GM18508 (cell line): ENCODE data around the gene NAPB.
"Not testable (repeated sequence)": the region's sequence is repeated elsewhere in the genome, so short reads cannot be mapped to it uniquely, and the experiment has no call there.

Experiments used
- ATAC-seq: cut with Tn5 transposase; IDR thresholded peaks from one replicate; pipeline ENCODE4 v1.9.1; 2021; ENCODE audit warnings: moderate number of reproducible peaks; ENCODE audit not compliant: insufficient read depth, unreplicated experiment

NAPB gene

DNA sequence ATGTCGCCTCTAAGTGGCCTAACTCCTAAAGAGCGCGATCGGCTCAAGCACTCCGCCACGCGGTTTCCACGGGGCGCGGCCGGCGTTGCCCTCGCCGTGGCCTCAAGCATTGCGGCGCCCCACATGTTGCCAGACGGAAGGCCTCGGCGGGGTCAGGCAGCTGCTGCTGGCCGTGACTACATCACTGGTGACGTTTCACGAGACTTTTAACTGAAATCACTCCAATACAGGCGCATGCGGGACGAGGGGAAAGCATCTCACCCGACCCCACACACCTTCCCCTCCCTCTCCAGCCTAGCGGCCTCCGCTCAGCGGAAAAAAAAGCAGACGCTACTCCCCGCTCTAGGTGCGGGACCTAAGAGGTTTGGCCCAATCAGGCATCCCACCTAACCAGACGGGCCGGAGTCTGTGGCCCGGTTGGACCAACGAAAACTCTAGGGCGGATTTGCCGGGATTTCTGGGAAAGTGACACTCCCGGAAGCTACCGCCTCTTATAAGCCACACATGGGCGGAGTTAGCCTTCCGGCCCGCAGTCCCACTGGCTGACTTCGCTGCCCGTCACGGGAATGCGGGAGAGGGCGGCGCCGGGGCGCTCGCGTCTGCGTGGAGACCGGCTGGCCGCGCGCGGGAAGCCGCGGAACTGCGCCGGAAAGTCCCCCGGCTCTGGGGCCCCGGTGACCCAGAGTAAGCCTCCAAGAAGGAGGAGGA, 70.9 kb downstream of the NAPB start, which contains the start of gene NXT1:
TSS of gene NXT1 (plus strand) at position 596 of the 708 bp plus-strand sequence. CDS start 3,251 bp downstream, outside the sequence.
- peak; percentile 80 for ATAC-seq

DNA sequence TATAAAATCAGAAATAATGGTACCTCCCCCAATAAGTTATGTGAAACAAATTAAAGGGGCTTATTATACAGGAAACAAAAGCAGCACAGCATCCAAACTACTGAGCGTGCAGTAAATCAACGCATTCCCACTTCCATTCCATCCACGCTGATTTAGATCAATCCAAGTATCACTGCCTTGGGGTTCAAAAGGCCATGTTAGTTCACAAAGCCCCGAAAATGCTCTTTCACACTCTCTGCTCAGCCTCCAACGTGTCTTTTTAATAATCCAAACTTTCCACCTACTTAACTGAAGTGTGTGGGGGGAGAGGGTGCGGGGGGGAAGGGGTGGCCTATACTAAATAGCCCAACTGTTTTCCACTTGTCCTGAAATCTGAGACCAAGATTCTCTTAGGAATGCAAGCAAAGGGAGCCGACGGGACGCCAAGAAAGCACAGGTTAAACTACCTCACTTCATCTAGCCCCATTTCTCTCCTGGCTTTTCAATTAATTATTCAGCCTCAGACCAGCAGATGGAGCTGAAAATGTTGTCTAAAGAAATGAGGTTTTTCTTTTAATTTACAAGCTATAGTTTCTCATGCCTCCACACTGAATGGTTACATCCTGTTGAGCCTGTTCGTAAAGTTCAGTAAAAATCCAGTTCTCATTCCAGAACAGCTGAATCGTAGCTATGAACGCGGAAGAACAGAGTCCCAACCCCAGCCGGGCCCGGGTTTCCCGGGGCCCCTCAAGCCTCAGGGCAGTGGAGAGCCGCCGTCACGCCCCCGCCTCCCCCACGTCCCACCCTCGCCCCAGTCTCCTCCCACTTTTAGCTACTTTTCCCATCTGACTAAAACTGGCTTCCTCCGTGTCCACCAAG, 71.7 kb downstream of the NAPB start:
- peak; percentile 12 for ATAC-seq

DNA sequence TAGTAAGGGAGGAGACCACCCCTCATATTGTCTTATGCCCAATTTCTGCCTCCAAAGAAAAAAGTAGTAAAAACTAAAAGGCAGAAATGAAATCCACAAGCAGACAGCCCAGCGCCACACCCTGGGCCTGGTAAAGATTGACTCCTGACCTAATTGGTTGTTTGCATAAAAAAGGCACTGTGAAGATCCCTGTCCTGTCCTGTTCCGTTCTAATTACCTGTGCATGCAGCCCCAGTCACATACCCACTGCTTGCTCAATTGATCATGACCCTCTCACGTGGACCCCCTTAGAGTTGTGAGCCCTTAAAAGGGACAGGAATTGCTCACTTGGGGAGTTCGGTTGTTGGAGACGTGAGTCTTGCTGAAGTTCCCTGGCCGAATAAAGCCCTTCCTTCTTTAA, 72.8 kb downstream of the NAPB start:
- not testable (repeated sequence) for ATAC-seq

DNA sequence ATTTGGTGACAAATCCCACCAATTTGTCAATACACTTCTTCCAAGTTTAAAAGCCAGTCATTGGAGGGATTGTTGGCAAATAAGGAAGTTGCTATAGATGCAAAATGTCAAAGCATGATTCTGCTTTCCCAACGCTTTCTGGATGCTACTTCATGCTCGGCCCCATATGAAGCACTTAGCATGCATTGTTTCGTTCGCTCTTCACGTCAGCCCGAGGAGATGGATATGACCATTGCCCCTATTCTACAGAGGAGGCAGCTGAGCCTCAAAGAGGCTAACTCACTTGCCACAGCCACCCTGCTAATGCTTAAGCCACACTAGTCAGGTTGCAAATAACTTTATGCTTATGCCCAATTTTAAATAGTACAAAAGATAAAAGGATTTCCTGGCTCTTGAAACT, 73.5 kb downstream of the NAPB start:
- ATAC-seq: no peak

DNA sequence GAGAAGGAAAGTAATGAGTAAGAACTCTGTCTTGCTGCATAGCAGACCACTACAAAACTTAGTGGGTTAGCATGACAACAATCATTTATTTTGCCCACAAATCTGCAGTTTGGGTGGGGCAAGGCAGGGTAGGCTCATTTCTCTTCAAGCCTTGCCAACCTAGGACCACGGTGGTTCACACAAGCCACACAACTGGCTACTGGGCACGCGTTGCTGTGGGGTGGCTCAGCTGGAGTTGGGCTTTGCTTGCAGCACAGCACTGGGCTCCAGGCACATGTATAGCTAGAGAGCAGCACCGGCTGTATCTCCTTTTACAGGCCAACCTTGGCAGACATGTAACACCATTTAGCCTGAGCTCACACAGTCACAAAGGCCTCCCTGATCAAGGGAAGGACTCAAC, 75.3 kb downstream of the NAPB start:
- ATAC-seq: no peak

DNA sequence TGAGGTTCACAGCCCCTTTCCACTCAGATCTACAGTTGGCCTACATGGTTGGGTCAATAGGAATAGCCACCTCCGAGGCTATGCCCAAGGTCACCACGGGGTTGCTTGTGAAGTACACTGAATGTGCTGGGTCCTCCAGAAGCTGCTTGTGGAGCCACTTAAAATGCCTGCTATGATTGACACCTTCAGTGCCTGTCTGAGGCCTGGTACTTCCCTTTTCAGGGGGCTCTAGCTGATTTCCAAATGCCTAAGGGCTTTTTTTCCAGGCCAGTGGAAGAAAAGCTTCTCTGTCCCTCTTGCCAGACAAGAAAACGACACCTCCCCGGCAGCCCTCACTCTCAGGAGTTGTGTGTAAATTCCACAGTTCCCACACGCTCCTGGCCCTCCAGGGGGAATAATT, 77.0 kb downstream of the NAPB start:
- ATAC-seq: no peak

DNA sequence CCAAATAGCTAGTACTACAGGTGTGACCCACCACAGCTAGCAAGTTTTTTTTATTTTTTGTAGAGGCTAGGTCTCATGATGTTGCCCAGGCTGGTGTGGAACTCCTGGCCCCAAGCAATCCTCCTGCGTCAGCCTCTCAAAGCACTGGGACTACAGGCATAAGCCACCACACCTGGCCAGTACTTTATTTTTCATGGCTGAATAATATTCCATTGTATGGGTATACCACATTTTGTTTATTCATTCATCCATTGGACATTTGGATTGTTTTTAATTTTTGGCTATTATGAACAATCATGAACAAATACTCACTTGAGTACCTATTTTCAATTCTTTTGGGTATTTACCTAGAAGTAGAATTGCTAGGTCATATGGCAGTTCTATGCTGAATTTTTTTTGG, 77.7 kb downstream of the NAPB start:
- no peak for ATAC-seq

DNA sequence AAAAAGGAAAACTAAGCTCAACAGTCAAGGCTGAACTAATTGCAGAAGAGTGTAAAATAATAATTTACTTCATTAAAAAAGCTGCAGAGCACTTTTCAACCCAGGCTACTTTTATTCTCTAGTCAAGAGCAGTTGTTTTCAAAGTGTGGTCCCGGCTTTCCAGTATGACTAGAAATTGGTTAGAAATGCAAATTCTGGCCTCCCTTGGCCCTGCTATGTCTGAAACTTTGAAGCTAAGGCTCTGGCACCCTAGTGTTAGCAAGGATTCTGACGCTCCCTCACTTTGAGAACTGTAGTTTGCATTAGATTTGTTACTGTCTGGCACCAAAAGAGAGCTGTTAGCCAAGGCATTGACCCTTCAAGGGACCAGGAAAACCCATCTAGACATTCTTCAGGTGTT, 80.2 kb downstream of the NAPB start:
- ATAC-seq: no peak

DNA sequence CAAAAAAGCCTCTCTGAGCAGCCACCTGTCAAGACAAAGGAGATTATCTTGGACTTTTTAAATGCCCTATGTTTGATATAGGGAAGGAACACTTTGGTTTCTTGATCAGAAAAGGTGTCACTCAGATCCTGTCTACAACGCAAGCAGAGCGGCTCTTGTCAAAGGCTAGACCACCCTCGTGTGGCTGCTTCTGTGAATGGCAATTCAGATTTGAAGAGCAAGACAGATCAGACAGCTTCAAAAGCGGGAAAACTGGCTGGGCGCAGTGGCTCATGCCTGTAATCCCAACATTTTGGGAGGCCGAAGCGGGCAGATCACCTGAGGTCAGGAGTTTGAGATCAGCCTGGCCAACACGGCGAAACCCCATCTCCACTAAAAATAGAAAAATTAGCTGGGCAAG, 80.8 kb downstream of the NAPB start:
- no peak for ATAC-seq

DNA sequence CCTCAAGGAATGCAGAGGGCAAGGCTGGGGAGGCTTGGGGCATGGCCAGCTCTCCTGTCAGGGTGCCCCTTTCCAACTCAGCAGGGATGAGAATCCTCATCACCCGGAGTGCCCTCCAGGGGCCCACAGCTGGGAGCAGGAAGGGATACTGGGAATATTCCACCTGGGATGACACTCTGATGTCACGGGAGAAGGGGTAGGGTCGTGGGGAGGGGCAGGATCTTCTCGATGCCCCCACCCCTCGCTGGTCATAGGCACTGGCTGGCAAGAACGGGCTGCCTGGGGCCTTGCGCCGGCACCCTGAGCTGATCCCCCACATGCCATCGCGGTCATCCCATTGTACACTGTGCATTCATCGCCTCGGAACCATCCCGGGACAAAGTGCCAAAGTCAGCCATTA, 81.3 kb downstream of the NAPB start:
- no peak for ATAC-seq

DNA sequence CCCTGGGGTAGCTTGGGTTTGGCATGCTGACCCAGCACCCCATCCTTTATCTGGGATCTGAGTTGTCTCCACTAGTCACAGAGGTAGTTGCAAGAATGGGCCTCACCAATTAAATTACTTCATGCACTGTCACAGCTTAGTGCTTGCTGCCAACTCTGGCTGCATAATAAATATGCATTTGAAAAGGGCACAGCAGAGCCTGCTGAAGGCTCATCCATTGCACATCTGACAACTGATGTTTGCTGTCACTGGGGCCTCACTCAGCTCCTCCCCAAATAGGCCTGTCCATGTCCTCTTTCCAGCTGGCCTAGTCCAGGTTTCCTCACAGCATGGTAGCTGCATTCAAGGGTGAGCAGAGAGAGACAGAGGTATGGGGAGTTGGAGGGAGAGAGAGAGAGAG, 84.0 kb downstream of the NAPB start:
- no peak for ATAC-seq

DNA sequence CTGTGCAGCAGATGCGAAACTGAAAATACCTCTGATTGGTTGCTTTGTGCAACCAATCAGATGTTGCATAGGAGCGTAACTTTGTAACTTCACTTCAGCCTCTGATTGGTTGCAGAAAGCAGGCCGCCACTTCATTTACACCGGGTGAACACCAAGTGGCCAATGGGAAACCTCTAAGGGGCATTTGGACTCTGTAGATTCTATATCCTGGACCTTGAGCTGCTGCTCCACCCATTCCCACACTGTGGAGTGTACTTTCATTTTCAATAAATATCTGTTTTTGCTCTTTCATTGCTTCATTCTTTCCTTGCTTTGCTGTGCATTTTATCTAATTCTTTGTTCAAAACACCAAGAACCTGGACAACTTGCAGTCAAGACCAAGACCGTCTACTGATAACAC, 84.8 kb downstream of the NAPB start:
- no peak for ATAC-seq

DNA sequence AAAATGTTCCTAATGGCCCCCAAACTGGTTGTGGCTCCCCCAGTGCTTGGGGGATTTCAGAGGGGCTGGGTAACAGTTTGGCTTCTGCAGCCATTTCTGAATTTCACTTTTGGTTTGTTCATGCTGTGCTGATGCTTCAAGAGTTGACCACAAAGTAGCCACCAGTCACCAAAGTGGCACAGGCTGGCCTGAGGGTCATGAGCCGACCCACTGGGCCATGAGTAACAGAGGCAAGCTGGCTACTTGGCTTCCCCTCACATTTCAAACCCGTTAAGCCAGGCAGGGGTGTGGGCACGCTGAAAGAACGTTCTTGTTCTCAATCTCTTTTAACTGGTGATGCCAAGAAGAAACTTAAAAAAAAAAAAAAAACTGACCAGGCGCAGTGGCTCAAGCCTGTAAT, 85.8 kb downstream of the NAPB start:
- no peak for ATAC-seq

DNA sequence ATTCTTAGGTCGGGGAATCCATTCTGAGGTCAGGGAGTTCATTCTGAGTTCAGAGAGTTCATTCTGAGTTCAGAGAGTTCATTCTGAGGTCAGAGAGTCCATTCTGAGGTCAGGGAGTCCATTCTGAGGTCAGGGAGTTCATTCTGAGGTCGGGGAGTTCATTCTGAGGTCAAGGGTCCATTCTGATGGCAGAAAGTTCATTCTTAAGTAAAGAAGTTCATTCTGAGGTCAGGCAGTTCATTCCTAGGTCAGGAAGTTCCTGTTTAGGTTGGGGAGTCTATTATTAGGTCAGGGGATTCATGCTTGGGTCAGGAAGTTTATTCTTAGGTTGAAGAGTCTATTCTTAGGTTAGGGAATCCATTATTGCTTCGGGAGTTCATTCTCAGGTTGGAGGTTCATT, 87.2 kb downstream of the NAPB start:
- ATAC-seq: no peak

DNA sequence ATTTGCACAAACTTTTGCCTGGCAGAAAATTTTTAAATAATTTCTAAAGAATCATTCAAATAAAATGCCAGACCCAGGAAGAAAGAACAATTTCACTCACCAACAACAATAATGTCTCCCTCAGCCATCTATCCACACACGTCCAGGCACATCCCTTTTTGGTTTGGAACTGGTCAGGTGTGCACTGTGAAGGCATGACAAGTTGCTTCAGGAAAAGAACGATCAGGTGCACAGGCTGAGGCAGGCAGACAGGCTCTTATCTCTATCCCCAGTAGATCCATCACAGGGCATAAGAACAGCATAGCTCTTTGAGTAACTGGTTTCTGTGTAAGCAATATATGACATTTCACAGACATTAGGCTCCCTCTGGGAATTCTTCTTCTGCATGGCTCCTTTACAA, 88.8 kb downstream of the NAPB start:
- no peak for ATAC-seq

DNA sequence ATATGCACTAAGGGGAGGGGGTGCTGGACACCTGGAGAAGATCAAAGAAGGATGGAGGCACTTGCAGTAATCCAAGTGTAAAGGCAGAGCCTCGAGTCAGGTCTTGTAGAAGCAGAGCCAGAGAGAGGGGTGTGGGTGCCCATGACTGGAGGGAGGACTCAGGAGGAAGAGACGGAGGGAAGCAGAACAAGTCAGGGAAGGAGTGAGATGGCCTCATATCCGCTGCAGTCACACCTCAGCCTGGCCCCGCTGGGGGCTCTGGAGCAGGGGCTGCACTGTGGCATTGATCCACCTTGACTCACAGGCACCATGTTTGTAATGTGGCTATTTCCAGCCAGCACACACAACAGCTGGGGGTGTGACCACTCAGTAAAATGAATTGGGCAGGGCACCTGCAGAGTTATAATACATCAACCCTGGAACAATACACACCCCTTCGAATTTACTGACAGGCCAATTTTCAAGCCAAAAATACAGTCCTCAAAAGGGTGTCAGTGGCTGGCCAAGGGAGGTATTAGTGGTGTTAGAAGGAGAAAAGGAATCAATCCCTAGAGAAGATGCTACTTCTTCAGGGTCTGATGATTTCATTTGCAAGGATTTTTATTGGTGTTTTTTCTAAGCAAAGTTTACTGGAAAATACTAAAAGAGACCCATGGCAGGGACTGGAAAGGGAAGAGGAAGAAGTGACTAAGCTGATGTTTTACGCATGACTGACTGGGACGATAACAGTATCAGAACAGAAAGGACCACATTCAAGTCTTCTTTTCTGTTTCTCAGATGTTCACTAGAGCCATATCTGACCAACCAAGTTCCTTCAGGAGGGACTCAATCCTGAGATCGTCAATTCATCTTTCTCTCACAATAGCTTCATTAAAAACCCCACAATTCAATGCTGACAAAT, 89.6 kb downstream of the NAPB start:
- no peak for ATAC-seq

DNA sequence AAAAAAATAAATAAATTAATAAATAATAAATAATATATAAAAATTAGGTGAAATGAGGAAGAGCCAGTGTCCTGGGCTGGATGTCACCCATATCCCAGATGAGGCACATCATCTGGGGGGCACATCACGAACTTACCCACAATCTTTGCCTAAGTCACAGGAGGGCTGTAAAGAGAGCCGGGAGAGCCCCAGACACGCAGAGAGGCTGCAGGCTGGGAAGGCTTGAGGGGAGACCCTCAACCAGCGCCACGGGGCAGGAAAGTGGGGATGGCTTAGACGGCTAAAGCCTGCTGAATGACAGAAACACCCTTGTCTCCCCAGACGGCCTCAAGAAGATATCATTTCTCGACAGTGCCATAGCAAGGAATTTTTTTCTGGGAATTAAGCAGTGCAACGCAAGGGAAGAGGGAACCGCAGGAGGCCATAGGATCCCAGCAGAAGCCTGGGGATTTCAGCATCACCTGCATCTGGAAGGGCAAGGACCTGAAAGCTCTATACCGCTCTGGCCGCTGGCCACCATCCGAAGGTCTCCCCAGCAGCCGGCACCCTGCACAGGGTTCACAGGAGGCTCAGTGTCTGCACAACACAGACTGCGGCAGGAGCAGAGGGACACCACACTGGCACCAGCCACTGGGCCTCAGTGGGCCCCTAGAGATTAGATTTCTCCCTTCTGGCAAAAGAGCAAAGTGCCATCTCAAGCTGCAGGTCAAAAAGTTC, 93.5 kb downstream of the NAPB start:
- no peak for ATAC-seq

DNA sequence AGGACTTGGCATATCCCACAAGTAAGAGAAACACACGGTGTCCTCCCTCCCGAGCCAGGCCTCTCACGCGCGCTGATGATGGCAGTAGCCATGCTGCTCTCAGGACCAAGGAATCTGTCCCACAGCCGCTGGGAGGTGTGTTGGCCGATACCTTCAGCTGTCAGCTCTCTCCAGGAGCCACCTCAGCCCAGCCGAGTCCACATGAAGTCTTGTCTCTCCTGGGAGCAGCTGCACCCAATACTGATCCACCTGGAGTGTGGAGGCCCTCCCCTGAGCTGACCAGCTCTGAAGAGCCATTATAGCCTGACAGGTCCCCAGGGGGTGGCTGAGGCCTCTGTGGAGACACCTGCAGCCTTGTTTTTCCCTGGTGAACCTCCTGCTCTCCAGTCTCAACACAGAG, 94.5 kb downstream of the NAPB start:
- ATAC-seq: no peak

DNA sequence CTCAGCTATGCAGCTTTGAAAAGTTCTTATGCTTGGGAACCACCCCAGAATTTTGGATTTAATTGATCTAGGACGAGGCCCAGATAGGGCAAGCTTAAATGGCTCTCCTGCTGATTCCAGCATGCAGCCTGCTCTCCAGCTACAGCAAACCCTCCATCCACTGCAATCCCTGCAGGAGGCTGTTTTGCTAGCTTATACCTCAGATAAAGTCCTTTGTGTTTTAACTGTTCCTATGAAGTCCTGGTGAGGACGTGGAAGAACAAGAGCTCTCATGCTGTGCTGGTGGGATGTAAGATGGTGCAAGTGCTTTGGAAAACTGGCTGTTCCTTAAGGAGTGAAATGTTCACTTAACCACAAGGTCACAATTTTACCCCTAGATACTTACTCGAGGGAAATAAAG, 96.2 kb downstream of the NAPB start:
- ATAC-seq: no peak
